GM18505 (cell line): ENCODE results near the gene DISP3.

ENCODE experiments used
- ATAC-seq: cut with Tn5 transposase; IDR thresholded peaks from one replicate; pipeline ENCODE4 v1.9.1; 2021; ENCODE audit not compliant: unreplicated experiment
- POLR2A ChIP-seq: IDR thresholded peaks from 4 replicates; pipeline ENCODE4 v1.6.1; 2011; ENCODE audit warnings: borderline replicate concordance; ENCODE audit not compliant: insufficient read depth, insufficient read length; ENCODE audit errors: extremely low read depth

DISP3 gene

GRCh38 chr1:11537380-11537764 lies 58.4 kb downstream of the DISP3 start:
- no peak for ATAC-seq
- no peak for TF ChIP-seq POLR2A

- TF ChIP-seq POLR2A: no peak
- ATAC-seq: no peak
These were observed 59.1 kb downstream of the DISP3 start for GRCh38 chr1:11537854-11538591.

GRCh38 chr1:11538886-11539285 lies 59.9 kb downstream of the DISP3 start:
- no peak for ATAC-seq
- no peak for TF ChIP-seq POLR2A

GRCh38 chr1:11539850-11540772 lies 61.2 kb downstream of the DISP3 start:
- ATAC-seq: no peak
- no peak for TF ChIP-seq POLR2A

GRCh38 chr1:11540773-11541160 lies 61.8 kb downstream of the DISP3 start:
- TF ChIP-seq POLR2A: no peak

GRCh38 chr1:11541236-11541635 lies 62.3 kb downstream of the DISP3 start:
- ATAC-seq: no peak
- TF ChIP-seq POLR2A: no peak

More at GRCh38 chr1:11540773-11541160, 61.8 kb downstream of the DISP3 start:
- no peak for ATAC-seq

- TF ChIP-seq POLR2A: no peak
- ATAC-seq: no peak
These were observed 63.0 kb downstream of the DISP3 start for GRCh38 chr1:11541956-11542355.

GRCh38 chr1:11543392-11543791 lies 64.4 kb downstream of the DISP3 start:
- ATAC-seq: no peak
- TF ChIP-seq POLR2A: no peak

GRCh38 chr1:11543796-11544195 lies 64.8 kb downstream of the DISP3 start:
- ATAC-seq: no peak
- no peak for TF ChIP-seq POLR2A

- no peak for ATAC-seq
- no peak for TF ChIP-seq POLR2A
These were observed 67.5 kb downstream of the DISP3 start for GRCh38 chr1:11546456-11546855.

GRCh38 chr1:11550664-11551283 lies 71.8 kb downstream of the DISP3 start:
- ATAC-seq: no peak
- no peak for TF ChIP-seq POLR2A

- ATAC-seq: no peak
- TF ChIP-seq POLR2A: no peak
These were observed 79.3 kb downstream of the DISP3 start for GRCh38 chr1:11558276-11558675.

GRCh38 chr1:11558871-11559590 lies 80.1 kb downstream of the DISP3 start:
- TF ChIP-seq POLR2A: no peak
- ATAC-seq: no peak
